Measurements from ENCODE around the gene MIF4GD.

MIF4GD gene

GRCh38 chr17:75270966-75271232 is at the start of gene MIF4GD:
Gene MIF4GD, minus strand, starts transcription at chr17:75271231. Its CDS starts 1,036 bp downstream, at chr17:75270195.
- H3K27me3 ChIP-seq (ENCODE audit: control insufficient read depth, insufficient read depth, low read length), result no peaks in the 10 kb centered on the region
- H2AFZ ChIP-seq, result peak within 1 kb of the TSS; percentile 100
- no peaks in the 10 kb centered on the region for H3K79me2 ChIP-seq
- no peak for TF ChIP-seq CTCF (IDR thresholded peaks at IDR 0.05)
- peak within 1 kb of the TSS; percentile 76 for H3K4me3 ChIP-seq (ENCODE audit: low read depth, low read length)
- H3K9ac ChIP-seq, result peak within 1 kb of the TSS; percentile 89
- no peaks in the 10 kb centered on the region for H3K36me3 ChIP-seq (ENCODE audit: control insufficient read depth, insufficient read depth, low read length)
- peak within 1 kb of the TSS; percentile 99 for H3K4me2 ChIP-seq (ENCODE audit: low read length)
- peaks cover 19% of the 10 kb centered on the region for H3K4me1 ChIP-seq
- H3K27ac ChIP-seq, result peak within 1 kb of the TSS; percentile 90
- H3K9me3 ChIP-seq (ENCODE audit: control insufficient read depth, low read length), result no peaks in the 10 kb centered on the region

GRCh38 chr17:75319904-75320691 is 49.1 kb upstream of the MIF4GD start:
- Histone ChIP-seq H3K4me2 (ENCODE audit: low read length) (no peak overlapping the region), H3K9me3 (ENCODE audit: control insufficient read depth, low read length) (no peaks in the 10 kb centered on the region), H3K27me3 (ENCODE audit: control insufficient read depth, insufficient read depth, low read length) (no peaks in the 10 kb centered on the region), H3K27ac (no peak overlapping the region), H3K4me3 (ENCODE audit: low read depth, low read length) (no peak overlapping the region), H3K4me1 (peaks cover 3% of the 10 kb centered on the region), H3K9ac (no peak overlapping the region), H3K79me2 (peaks cover 15% of the 10 kb centered on the region), H3K36me3 (ENCODE audit: control insufficient read depth, insufficient read depth, low read length) (no peaks in the 10 kb centered on the region), H2AFZ (no peak overlapping the region)
- TF ChIP-seq CTCF (IDR thresholded peaks at IDR 0.05), result no peak

- no peak overlapping the region for H2AFZ ChIP-seq
- H3K9me3 ChIP-seq (ENCODE audit: control insufficient read depth, low read length), result no peaks in the 10 kb centered on the region
- no peak overlapping the region for H3K9ac ChIP-seq
- H3K79me2 ChIP-seq, result peaks cover 15% of the 10 kb centered on the region
- H3K4me2 ChIP-seq (ENCODE audit: low read length), result no peak overlapping the region
- no peak for TF ChIP-seq CTCF (IDR thresholded peaks at IDR 0.05)
- no peak overlapping the region for H3K4me3 ChIP-seq (ENCODE audit: low read depth, low read length)
- H3K4me1 ChIP-seq, result peaks cover 3% of the 10 kb centered on the region
- H3K27ac ChIP-seq, result no peak overlapping the region
- H3K27me3 ChIP-seq (ENCODE audit: control insufficient read depth, insufficient read depth, low read length), result no peaks in the 10 kb centered on the region
- H3K36me3 ChIP-seq (ENCODE audit: control insufficient read depth, insufficient read depth, low read length), result no peaks in the 10 kb centered on the region
Observed at GRCh38 chr17:75318615-75319222, 47.7 kb upstream of the MIF4GD start.

- no peak for TF ChIP-seq CTCF (IDR thresholded peaks at IDR 0.05)
Observed at GRCh38 chr17:75318211-75318610, 47.2 kb upstream of the MIF4GD start.

More at GRCh38 chr17:75318211-75318610, 47.2 kb upstream of the MIF4GD start:
- peaks cover 1% of the 10 kb centered on the region for H3K4me1 ChIP-seq
- H3K27ac ChIP-seq, result no peak overlapping the region
- H3K9ac ChIP-seq, result no peak overlapping the region
- no peaks in the 10 kb centered on the region for H3K27me3 ChIP-seq (ENCODE audit: control insufficient read depth, insufficient read depth, low read length)
- H3K4me2 ChIP-seq (ENCODE audit: low read length), result no peak overlapping the region
- peaks cover 12% of the 10 kb centered on the region for H3K79me2 ChIP-seq
- no peaks in the 10 kb centered on the region for H3K9me3 ChIP-seq (ENCODE audit: control insufficient read depth, low read length)
- H3K36me3 ChIP-seq (ENCODE audit: control insufficient read depth, insufficient read depth, low read length), result no peaks in the 10 kb centered on the region
- no peak overlapping the region for H2AFZ ChIP-seq
- H3K4me3 ChIP-seq (ENCODE audit: low read depth, low read length), result no peak overlapping the region

All from parathyroid adenoma (tissue), 2 donors.